Measurements from ENCODE around the gene NCLN.
A peak's percentile ranks its signal among the peaks of the same experiment; 100 is the strongest.
"Not testable (repeated sequence)": the region's sequence is repeated elsewhere in the genome, so short reads cannot be mapped to it uniquely, and the experiment has no call there.

The NCLN gene

GRCh38 chr19:3185461-3186159 is at the start of gene NCLN:
Gene NCLN, plus strand, starts transcription at chr19:3185930. Its CDS starts 101 bp downstream, at chr19:3186031.
- peak; percentile 59 for DNase-seq

- no peak for DNase-seq
Observed at GRCh38 chr19:3135961-3136683, 49.6 kb upstream of the NCLN start, which contains the start of gene GNA15. Gene GNA15, plus strand, starts transcription at chr19:3136033. Its CDS starts 418 bp downstream, at chr19:3136451.

DNA sequence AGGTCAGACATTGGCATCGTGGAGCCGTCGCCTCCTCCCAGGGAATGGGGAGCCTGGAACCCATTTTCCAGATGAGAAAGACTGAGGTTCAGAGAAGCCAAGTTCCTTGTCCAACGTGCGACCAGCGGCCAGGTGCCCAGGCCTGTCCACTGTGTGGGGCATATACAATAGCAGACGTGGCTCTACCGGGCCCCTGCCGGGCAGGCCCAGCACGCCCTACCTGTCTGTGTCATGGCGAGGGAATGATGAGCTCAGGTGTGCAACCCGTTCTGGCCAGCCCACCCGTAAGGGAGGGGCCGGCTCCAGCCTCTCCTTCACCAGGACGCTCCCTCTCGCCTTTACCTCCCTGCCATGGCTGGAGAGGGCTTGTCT is 49.1 kb upstream of the NCLN start:
- DNase-seq, result no peak

- no peak for DNase-seq
Observed at GRCh38 chr19:3137119-3137518, 48.6 kb upstream of the NCLN start.

DNA sequence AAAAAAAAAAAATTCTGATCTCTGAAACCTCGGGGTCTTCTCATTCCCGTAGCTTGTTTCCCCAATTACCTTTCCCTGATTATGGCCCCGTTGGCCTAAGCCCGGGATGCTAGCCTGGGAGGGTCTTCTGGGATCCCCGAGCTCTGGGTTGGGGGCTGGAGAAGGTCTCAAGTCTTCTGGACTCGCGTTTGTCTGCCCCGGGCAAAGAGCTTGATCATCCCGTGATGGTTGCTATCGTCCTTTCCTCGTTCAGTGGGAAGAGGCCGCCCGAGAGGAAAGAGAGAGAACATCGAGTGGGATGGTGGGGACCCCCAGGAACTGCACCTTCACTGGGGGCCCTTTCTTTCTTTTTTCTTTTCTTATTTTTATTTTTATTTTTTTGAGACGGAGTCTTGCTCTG is 47.5 kb upstream of the NCLN start:
- no peak for DNase-seq

DNA sequence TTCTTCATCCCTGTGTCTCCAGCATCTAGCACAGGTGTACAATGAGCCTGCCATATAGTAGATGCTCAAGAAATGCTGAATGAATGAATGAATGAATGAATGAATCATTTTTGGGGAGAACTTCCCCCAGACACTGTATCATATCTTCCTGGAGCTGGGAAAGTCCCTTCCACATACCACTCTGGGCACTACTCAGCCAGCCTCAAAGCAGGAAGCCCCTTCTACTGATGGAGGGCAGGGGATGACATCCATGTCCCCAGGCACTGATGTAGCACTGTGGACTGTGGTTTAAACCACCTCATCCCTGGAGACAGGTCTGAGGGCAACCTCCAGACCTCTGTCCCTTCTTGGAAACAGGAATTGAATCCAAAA is 45.1 kb upstream of the NCLN start:
- no peak for DNase-seq

DNA sequence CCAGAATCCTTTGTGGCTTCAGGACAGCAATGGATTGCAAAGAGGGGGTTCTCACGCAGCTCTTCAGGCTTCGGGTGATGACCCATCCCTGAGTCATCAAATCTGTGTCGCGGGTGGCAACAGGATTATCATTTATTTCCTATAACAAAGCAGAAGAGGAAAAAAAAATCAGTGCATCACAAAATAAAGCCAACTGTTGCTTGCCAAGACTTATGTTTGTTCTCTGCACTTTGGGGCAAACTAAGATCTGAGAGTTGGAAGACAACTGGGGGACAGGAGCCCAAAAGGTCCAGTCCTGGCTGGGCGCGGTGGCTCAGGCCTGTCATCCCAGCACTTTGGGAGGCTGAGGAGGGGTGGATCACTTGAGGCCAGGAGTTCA is 43.4 kb upstream of the NCLN start:
- no peak for DNase-seq

DNA sequence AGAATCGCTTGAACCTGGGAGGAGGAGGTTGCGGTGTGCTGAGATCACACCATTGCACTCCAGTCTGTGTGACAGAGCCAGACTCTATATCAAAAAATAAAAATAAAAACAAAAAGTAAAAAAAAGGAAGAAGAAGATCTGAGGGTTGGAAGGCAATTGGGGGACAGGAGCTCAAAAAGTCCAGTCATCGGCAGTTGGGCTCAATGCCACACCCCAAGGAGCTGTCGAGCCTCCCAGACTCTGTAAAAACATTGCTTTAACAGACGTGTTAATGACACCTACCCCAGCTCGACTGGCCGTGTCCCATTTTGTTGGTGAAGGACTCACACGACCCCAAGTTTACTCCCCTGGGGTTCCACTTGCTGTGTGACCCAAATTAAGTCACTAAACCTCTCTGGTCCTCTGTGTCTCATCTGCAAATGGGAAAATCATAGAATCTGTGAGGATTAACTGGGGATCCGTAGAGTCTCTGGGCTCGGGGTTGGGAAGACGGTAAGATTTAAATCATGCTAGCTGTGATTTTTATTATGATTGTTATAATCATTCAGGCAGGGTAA is 42.9 kb upstream of the NCLN start:
- DNase-seq, result no peak

GRCh38 chr19:3145909-3146676 is 39.6 kb upstream of the NCLN start:
- DNase-seq, result no peak

- no peak for DNase-seq
Observed at GRCh38 chr19:3146677-3147100, 39.0 kb upstream of the NCLN start.

- DNase-seq, result no peak
Observed at GRCh38 chr19:3148503-3148902, 37.2 kb upstream of the NCLN start.

DNA sequence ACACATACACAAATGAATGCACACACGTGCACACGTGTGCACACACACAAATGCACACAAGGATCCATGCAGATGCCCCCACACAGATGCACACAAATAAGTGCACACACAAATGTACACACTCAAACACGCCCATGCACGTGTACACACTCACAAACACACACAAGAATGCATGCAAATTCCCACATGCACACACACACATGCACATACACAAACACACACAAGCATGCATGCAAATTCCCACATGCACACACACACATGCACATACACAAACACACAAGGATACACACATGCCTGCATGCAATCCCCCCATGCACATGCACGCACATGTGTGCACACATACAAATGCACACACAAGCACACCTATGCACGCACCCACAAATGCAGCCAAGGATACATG is 36.6 kb upstream of the NCLN start:
- DNase-seq, result no peak

DNA sequence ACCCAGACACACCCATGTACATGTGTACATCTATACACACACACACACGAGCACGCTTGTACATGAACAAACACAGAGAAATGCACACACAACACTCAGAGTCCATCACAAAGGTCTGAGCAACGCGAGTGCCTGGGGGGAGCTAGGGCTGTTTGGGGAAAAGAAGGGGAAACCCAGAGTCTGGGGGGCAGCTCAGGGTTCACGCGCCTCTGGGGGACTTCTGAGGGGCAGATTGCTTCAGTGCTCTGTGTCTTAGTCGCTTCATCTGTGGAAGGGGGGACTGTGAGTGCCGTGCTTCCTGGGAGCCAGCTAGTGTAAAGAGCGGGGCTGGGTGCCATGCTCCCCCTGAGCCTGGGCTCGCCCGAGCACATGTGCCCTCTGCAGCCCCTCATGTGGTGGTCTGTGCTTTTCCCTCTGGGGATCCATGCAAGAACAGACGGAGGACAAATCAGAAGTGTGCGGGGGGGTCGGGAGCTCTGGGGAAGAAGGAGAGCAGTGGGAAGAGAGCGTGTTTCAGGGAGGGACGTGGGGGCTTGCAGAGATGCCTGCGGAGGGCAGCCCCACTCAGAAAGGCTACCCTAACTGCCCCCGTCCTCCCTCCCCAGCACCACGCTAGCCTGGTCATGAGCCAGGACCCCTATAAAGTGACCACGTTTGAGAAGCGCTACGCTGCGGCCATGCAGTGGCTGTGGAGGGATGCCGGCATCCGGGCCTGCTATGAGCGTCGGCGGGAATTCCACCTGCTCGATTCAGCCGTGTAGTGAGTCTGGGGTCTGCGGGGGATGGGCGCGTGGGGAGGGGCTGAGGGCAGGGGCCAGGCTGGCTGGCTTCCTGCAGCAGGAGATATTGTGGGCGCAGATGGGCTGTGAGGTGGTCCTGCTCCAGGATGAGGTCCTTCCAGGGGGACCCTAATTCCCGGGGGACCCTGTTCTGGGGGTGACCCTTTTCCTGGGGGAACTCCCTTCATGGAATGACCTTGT is 35.9 kb upstream of the NCLN start:
- DNase-seq, result no peak

GRCh38 chr19:3150739-3151329 is 34.9 kb upstream of the NCLN start:
- no peak for DNase-seq

GRCh38 chr19:3151563-3152418 is 33.9 kb upstream of the NCLN start:
- DNase-seq, result no peak

DNA sequence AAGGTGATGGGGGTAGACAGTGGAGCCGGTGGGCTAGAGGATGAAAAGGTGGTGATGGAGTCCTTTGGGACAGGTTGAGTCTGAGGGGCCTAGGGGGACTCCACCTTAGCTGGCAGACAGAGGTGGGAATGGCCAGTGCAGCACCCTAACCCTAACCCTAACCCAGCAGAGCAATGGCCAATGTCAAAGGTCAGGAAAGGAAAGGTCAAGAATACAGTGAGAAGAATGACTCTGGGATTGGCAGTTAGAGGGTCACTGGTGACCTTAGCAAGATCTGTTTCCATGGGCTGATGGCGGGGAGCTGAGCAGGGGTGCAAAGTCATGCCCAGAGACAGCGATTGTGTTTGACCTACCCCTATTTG is 33.3 kb upstream of the NCLN start:
- DNase-seq, result no peak

DNA sequence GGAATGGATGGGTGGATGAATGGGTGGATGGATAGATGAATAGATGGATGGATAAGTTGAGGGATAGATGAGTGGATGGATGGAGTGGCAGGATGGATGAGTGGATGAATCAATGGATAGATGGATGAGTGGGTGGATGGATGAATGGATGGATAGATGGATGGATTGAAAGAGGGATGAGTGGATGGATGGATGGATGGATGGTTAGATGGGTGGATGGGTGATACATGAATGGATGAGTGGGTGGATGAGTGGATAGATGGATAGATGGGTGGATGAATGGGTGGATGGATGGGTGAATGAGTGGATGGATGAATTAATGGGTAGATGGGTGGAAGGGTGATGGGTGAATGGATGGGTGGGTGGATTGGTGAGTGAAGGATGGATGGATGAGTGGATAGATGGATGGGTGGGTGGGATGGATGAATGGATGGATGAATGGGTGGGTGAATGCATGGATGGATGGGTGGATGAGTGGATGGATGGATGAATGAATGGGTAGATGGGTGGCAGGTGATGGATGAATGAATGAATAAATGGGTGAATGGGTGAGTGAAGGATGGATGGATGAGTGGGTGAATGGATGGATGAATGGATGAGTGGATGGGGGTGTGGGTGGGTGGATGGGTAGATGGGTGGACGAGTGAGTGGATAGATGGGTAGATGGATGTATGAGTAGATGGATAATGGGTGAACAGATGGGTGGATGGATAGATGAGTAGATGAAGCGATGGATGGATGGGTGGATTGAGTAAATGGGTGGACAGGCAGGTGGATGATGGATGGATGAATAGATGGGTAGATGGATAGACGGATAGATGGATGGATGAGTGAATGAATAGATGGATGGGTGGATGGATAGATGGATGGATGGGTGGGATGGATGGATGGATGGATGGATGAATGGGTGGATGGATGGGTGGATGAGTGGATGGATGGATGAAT is 32.2 kb upstream of the NCLN start:
- DNase-seq, result no peak

- not testable (repeated sequence) for DNase-seq
Observed at GRCh38 chr19:3154447-3154846, 31.3 kb upstream of the NCLN start.

DNA sequence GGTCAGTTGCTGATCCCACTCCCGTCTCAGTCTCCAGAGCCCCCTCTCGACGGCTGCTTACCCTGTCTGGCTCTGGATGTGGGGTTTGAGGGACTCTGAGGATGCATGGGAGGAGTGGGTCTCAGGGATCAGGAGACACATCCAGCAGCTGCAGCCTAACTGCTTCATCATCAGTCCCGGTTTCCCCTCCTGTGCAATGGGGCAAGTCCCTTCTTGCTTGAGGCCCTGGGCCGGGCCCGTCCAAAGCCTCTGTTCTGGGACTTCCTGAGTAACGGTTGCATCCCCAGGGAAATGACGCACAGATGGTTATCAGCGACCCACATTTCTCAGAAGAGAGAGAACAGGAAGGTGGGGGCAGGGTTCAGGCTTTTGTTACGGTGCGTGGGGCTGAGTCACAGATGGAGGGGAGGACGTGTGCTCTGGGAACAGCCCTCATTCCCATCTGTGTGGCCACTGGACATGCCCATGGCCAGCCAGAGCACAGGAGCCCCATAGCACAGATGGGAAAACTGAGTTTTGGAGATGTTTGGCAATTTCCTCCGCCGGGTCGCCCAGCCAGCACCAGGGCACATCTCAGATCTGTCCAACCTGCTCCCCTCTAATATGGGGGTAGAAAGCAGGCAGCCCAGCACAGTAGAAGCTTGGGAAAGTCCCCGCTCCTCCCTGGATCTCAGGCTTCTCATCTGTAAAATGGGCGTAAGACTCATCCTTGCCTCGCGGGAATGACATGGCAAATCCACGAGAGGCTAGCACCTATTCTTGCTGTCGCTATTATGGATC is 30.6 kb upstream of the NCLN start:
- DNase-seq, result no peak
